Activated T-helper 1 cell treated with anti-CD3 and anti-CD28 coated beads, Interleukin-12 subunit alpha, Interleukin-12 subunit beta, Interleukin-2, Interleukin-4 antibody, amounts not matched to agents 30 ng/mL and 10 ng/mL and 1 ng/mL, durations not matched to agents 14 hours and 24 hours and 36 hours (primary cell): ENCODE data around the gene PHKA2. TPM values are rescaled to one million over a fixed set of nuclear protein-coding genes. Genes with fewer than 3 reads are reported as not detected.
"Not testable (repeated sequence)": the region's sequence is repeated elsewhere in the genome, so short reads cannot be mapped to it uniquely, and the experiment has no call there.

Experiments
- DNase-seq: peaks from one replicate; pipeline ENCODE4 v3.0.0; 2021; ENCODE audit warnings: low spot score
- H3K27ac Mint-ChIP-seq: one replicate; pipeline ENCODE4 v1.8.0; 2021; ENCODE audit warnings: mild to moderate bottlenecking, mixed read lengths
- H3K27me3 Mint-ChIP-seq: one replicate; pipeline ENCODE4 v1.8.0; 2022; ENCODE audit warnings: mild to moderate bottlenecking, moderate library complexity, mixed read lengths; ENCODE audit not compliant: insufficient read depth
- H3K36me3 Mint-ChIP-seq: one replicate; pipeline ENCODE4 v1.8.0; 2021; ENCODE audit warnings: low read depth, mixed read lengths
- H3K4me1 Mint-ChIP-seq: one replicate; pipeline ENCODE4 v1.8.0; 2021; ENCODE audit warnings: low read depth, mixed read lengths
- H3K4me3 Mint-ChIP-seq: one replicate; pipeline ENCODE4 v1.8.0; 2021; ENCODE audit warnings: mild to moderate bottlenecking, moderate library complexity, mixed read lengths
- H3K9me3 Mint-ChIP-seq: one replicate; pipeline ENCODE4 v1.8.0; 2021; ENCODE audit warnings: mixed read lengths
- intact Hi-C: fragments of 100-400 bp; cut with micrococcal nuclease; formaldehyde crosslinking; loops from one replicate; pipeline ENCODE4 v1.15.1; 2024
- total RNA-seq: library from RNA; stranded (reverse); gene quantifications from 2 replicates; pipeline ENCODE4 v1.2.3, GENCODE V29; 2022

Gene PHKA2
- 20.0 and 20.3 TPM in 2 replicates for total RNA-seq

GRCh38 chrX:18983666-18984380, at the start of gene PHKA2:
Gene PHKA2 (minus strand): TSS chrX:18984114. CDS start chrX:18983932, 182 bp downstream.
- Mint-ChIP-seq H3K9me3 (no peaks in the 10 kb centered on the region), H3K27me3 (no peaks in the 10 kb centered on the region), H3K27ac (peak within 1 kb of the TSS; percentile 87), H3K4me3 (peak within 1 kb of the TSS; percentile 85), H3K4me1 (peaks cover 6% of the 10 kb centered on the region), H3K36me3 (no peaks in the 10 kb centered on the region)
- intact Hi-C loops, result loop anchor here (1.0 to 2.0 kb wide), 7 partner anchors 29 to 1247 kb away; partner anchors contain the start of genes CDKL5, PDHA1 and SCML1
- DNase-seq, result no peak

- H3K4me3 Mint-ChIP-seq, result no peak overlapping the region
- no peak for DNase-seq
- intact Hi-C loops, result no loop called here
- H3K27me3 Mint-ChIP-seq, result no peaks in the 10 kb centered on the region
- H3K36me3 Mint-ChIP-seq, result no peaks in the 10 kb centered on the region
- H3K4me1 Mint-ChIP-seq, result no peaks in the 10 kb centered on the region
- H3K27ac Mint-ChIP-seq, result no peak overlapping the region
- no peaks in the 10 kb centered on the region for H3K9me3 Mint-ChIP-seq
Measured at GRCh38 chrX:19030805-19031204, 46.9 kb upstream of the PHKA2 start.

GRCh38 chrX:19028560-19028959, 44.6 kb upstream of the PHKA2 start:
- H3K27me3 Mint-ChIP-seq, result no peaks in the 10 kb centered on the region
- intact Hi-C loops, result no loop called here

GRCh38 chrX:19024366-19024765, 40.5 kb upstream of the PHKA2 start:
- no peaks in the 10 kb centered on the region for H3K27me3 Mint-ChIP-seq
- no peaks in the 10 kb centered on the region for H3K36me3 Mint-ChIP-seq
- intact Hi-C loops, result no loop called here
- H3K27ac Mint-ChIP-seq, result no peak overlapping the region
- H3K9me3 Mint-ChIP-seq, result no peaks in the 10 kb centered on the region
- H3K4me1 Mint-ChIP-seq, result no peaks in the 10 kb centered on the region
- DNase-seq, result no peak
- no peak overlapping the region for H3K4me3 Mint-ChIP-seq

More at GRCh38 chrX:19028560-19028959, 44.6 kb upstream of the PHKA2 start:
- Mint-ChIP-seq H3K27ac (no peak overlapping the region), H3K4me1 (no peaks in the 10 kb centered on the region), H3K4me3 (no peak overlapping the region), H3K9me3 (no peaks in the 10 kb centered on the region), H3K36me3 (no peaks in the 10 kb centered on the region)
- DNase-seq, result no peak

- H3K36me3 Mint-ChIP-seq, result no peaks in the 10 kb centered on the region
- DNase-seq, result no peak
- no peaks in the 10 kb centered on the region for H3K27me3 Mint-ChIP-seq
- H3K4me1 Mint-ChIP-seq, result no peaks in the 10 kb centered on the region
- intact Hi-C loops, result no loop called here
- H3K27ac Mint-ChIP-seq, result no peak overlapping the region
- H3K4me3 Mint-ChIP-seq, result no peak overlapping the region
- no peaks in the 10 kb centered on the region for H3K9me3 Mint-ChIP-seq
Measured at GRCh38 chrX:19019996-19020395, 36.1 kb upstream of the PHKA2 start.

GRCh38 chrX:19017271-19017670, 33.4 kb upstream of the PHKA2 start:
- intact Hi-C loops, result no loop called here
- H3K9me3 Mint-ChIP-seq, result no peaks in the 10 kb centered on the region

GRCh38 chrX:19016614-19017013, 32.7 kb upstream of the PHKA2 start:
- DNase-seq, H3K4me1 Mint-ChIP-seq, H3K27ac Mint-ChIP-seq, intact Hi-C loops, H3K9me3 Mint-ChIP-seq, H3K27me3 Mint-ChIP-seq, H3K4me3 Mint-ChIP-seq, H3K36me3 Mint-ChIP-seq: not testable (repeated sequence)

More at GRCh38 chrX:19017271-19017670, 33.4 kb upstream of the PHKA2 start:
- no peak for DNase-seq
- no peaks in the 10 kb centered on the region for H3K36me3 Mint-ChIP-seq
- H3K27ac Mint-ChIP-seq, result no peak overlapping the region
- H3K4me1 Mint-ChIP-seq, result no peaks in the 10 kb centered on the region
- H3K27me3 Mint-ChIP-seq, result no peaks in the 10 kb centered on the region
- no peak overlapping the region for H3K4me3 Mint-ChIP-seq

- Mint-ChIP-seq H3K9me3 (no peaks in the 10 kb centered on the region), H3K4me3 (no peak overlapping the region), H3K4me1 (no peaks in the 10 kb centered on the region), H3K36me3 (no peaks in the 10 kb centered on the region), H3K27me3 (peaks cover 2% of the 10 kb centered on the region), H3K27ac (no peak overlapping the region)
- no peak for DNase-seq
- intact Hi-C loops, result no loop called here
Measured at GRCh38 chrX:19007868-19008267, 24.0 kb upstream of the PHKA2 start.

- Mint-ChIP-seq H3K27ac (no peak overlapping the region), H3K36me3 (no peaks in the 10 kb centered on the region), H3K9me3 (no peaks in the 10 kb centered on the region), H3K27me3 (peaks cover 2% of the 10 kb centered on the region), H3K4me1 (no peaks in the 10 kb centered on the region), H3K4me3 (no peak overlapping the region)
- intact Hi-C loops, result no loop called here
- no peak for DNase-seq
Measured at GRCh38 chrX:19007011-19007410, 23.1 kb upstream of the PHKA2 start.

GRCh38 chrX:19005909-19006308, 22.0 kb upstream of the PHKA2 start:
- Mint-ChIP-seq H3K27ac (no peak overlapping the region), H3K4me1 (no peaks in the 10 kb centered on the region), H3K36me3 (no peaks in the 10 kb centered on the region), H3K9me3 (no peaks in the 10 kb centered on the region), H3K27me3 (no peaks in the 10 kb centered on the region), H3K4me3 (no peak overlapping the region)
- intact Hi-C loops, result no loop called here
- no peak for DNase-seq

GRCh38 chrX:19003756-19004155, 19.8 kb upstream of the PHKA2 start:
- Mint-ChIP-seq H3K4me3 (no peak overlapping the region), H3K36me3 (no peaks in the 10 kb centered on the region), H3K9me3 (no peaks in the 10 kb centered on the region), H3K4me1 (no peaks in the 10 kb centered on the region), H3K27ac (no peak overlapping the region), H3K27me3 (no peaks in the 10 kb centered on the region)
- no peak for DNase-seq
- intact Hi-C loops, result no loop called here

GRCh38 chrX:18998653-18999052, 14.7 kb upstream of the PHKA2 start:
- no peak overlapping the region for H3K4me3 Mint-ChIP-seq
- no peaks in the 10 kb centered on the region for H3K9me3 Mint-ChIP-seq
- intact Hi-C loops, result no loop called here
- H3K27ac Mint-ChIP-seq, result no peak overlapping the region
- no peaks in the 10 kb centered on the region for H3K4me1 Mint-ChIP-seq
- no peaks in the 10 kb centered on the region for H3K27me3 Mint-ChIP-seq
- H3K36me3 Mint-ChIP-seq, result no peaks in the 10 kb centered on the region
- DNase-seq, result no peak

GRCh38 chrX:18997916-18998315, 14.0 kb upstream of the PHKA2 start:
- H3K4me1 Mint-ChIP-seq, result no peaks in the 10 kb centered on the region
- no peaks in the 10 kb centered on the region for H3K9me3 Mint-ChIP-seq
- H3K27ac Mint-ChIP-seq, result no peak overlapping the region
- H3K4me3 Mint-ChIP-seq, result no peak overlapping the region
- H3K36me3 Mint-ChIP-seq, result no peaks in the 10 kb centered on the region
- DNase-seq, result no peak
- intact Hi-C loops, result no loop called here
- H3K27me3 Mint-ChIP-seq, result no peaks in the 10 kb centered on the region

- no peaks in the 10 kb centered on the region for H3K4me1 Mint-ChIP-seq
- DNase-seq, result no peak
- H3K27me3 Mint-ChIP-seq, result no peaks in the 10 kb centered on the region
- intact Hi-C loops, result no loop called here
- H3K9me3 Mint-ChIP-seq, result no peaks in the 10 kb centered on the region
- no peak overlapping the region for H3K27ac Mint-ChIP-seq
- H3K36me3 Mint-ChIP-seq, result no peaks in the 10 kb centered on the region
- H3K4me3 Mint-ChIP-seq, result no peak overlapping the region
Measured at GRCh38 chrX:18996536-18996935, 12.6 kb upstream of the PHKA2 start.
